ENCODE measurements around the gene RSPO4.

RSPO4 gene

GRCh38 chr20:955111-955510, 47.0 kb downstream of the RSPO4 start:
- H3K27ac ChIP-seq, result no peak overlapping the region
- DNase-seq (ENCODE audit: low spot score), result no peak
- no peak for TF ChIP-seq CTCF (IDR thresholded peaks at IDR 0.05)
- H3K4me3 ChIP-seq, result no peak overlapping the region

- no peak overlapping the region for H3K4me3 ChIP-seq
- no peak overlapping the region for H3K27ac ChIP-seq
- no peak for DNase-seq (ENCODE audit: low spot score)
- no peak for TF ChIP-seq CTCF (IDR thresholded peaks at IDR 0.05)
Measured at GRCh38 chr20:953742-954141, 48.4 kb downstream of the RSPO4 start.

GRCh38 chr20:952196-952795, 49.8 kb downstream of the RSPO4 start:
- no peak for DNase-seq (ENCODE audit: low spot score)
- Histone ChIP-seq H3K4me3 (no peak overlapping the region), H3K27ac (no peak overlapping the region)
- no peak for TF ChIP-seq CTCF (IDR thresholded peaks at IDR 0.05)

- TF ChIP-seq CTCF (IDR thresholded peaks at IDR 0.05), result no peak
Measured at GRCh38 chr20:951384-952169, 50.5 kb downstream of the RSPO4 start.

GRCh38 chr20:949717-950116, 52.4 kb downstream of the RSPO4 start:
- no peak for DNase-seq (ENCODE audit: low spot score)
- Histone ChIP-seq H3K4me3 (no peak overlapping the region), H3K27ac (no peak overlapping the region)
- TF ChIP-seq CTCF (IDR thresholded peaks at IDR 0.05), result no peak

More at GRCh38 chr20:951384-952169, 50.5 kb downstream of the RSPO4 start:
- H3K27ac ChIP-seq, result no peak overlapping the region
- no peak for DNase-seq (ENCODE audit: low spot score)
- H3K4me3 ChIP-seq, result no peak overlapping the region

GRCh38 chr20:946826-947225, 55.3 kb downstream of the RSPO4 start:
- no peak overlapping the region for H3K27ac ChIP-seq
- no peak for TF ChIP-seq CTCF (IDR thresholded peaks at IDR 0.05)

GRCh38 chr20:945841-946240, 56.3 kb downstream of the RSPO4 start:
- H3K27ac ChIP-seq, result no peak overlapping the region
- peak; percentile 43 for DNase-seq (ENCODE audit: low spot score)
- H3K4me3 ChIP-seq, result no peak overlapping the region
- no peak for TF ChIP-seq CTCF (IDR thresholded peaks at IDR 0.05)

More at GRCh38 chr20:946826-947225, 55.3 kb downstream of the RSPO4 start:
- peak; percentile 62 for DNase-seq (ENCODE audit: low spot score)
- H3K4me3 ChIP-seq, result no peak overlapping the region
